Neuron (in vitro differentiated cells): ENCODE results near the gene RPL35A.
A peak's percentile ranks its signal among the peaks of the same experiment; 100 is the strongest.
"Not testable (repeated sequence)": the region's sequence is repeated elsewhere in the genome, so short reads cannot be mapped to it uniquely, and the experiment has no call there.

Source experiments
- H2AFZ ChIP-seq: one replicate; pipeline ENCODE4 v1.6.1; 2013; ENCODE audit warnings: low read depth, mild to moderate bottlenecking, inconsistent platforms, low read length, moderate library complexity
- H3K27me3 ChIP-seq: one replicate; pipeline ENCODE4 v1.6.1; 2013; ENCODE audit warnings: low read length; ENCODE audit not compliant: insufficient read depth
- H3K36me3 ChIP-seq: one replicate; pipeline ENCODE4 v1.6.1; 2013; ENCODE audit warnings: low read length; ENCODE audit not compliant: insufficient read depth
- H3K4me1 ChIP-seq: one replicate; pipeline ENCODE4 v1.6.1; 2013; ENCODE audit warnings: low read length; ENCODE audit not compliant: insufficient read depth
- H3K4me3 ChIP-seq: 2 replicates; pipeline ENCODE4 v1.5.1; 2013; ENCODE audit warnings: mild to moderate bottlenecking, low read length, moderate library complexity
- H3K9me3 ChIP-seq: one replicate; pipeline ENCODE4 v1.6.1; 2013; ENCODE audit warnings: low read length

RPL35A gene

GRCh38 chr3:197927578-197927977, 22.4 kb upstream of the RPL35A start:
- H3K4me3 ChIP-seq, H2AFZ ChIP-seq: not testable (repeated sequence)

GRCh38 chr3:197936819-197937384, 13.1 kb upstream of the RPL35A start:
- no peaks in the 10 kb centered on the region for H3K27me3 ChIP-seq
- no peaks in the 10 kb centered on the region for H3K4me1 ChIP-seq
- no peak overlapping the region for H2AFZ ChIP-seq
- peaks cover 3% of the 10 kb centered on the region for H3K36me3 ChIP-seq
- no peaks in the 10 kb centered on the region for H3K9me3 ChIP-seq
- no peak overlapping the region for H3K4me3 ChIP-seq

More at GRCh38 chr3:197927578-197927977, 22.4 kb upstream of the RPL35A start:
- not testable (repeated sequence) for H3K9me3 ChIP-seq, H3K27me3 ChIP-seq, H3K4me1 ChIP-seq
- peaks cover 24% of the 10 kb centered on the region for H3K36me3 ChIP-seq

- no peaks in the 10 kb centered on the region for H3K4me1 ChIP-seq
- no peak overlapping the region for H3K4me3 ChIP-seq
- H3K36me3 ChIP-seq, result peaks cover 3% of the 10 kb centered on the region
- H3K9me3 ChIP-seq, result no peaks in the 10 kb centered on the region
- no peak overlapping the region for H2AFZ ChIP-seq
- no peaks in the 10 kb centered on the region for H3K27me3 ChIP-seq
Measured at GRCh38 chr3:197940745-197941384, 9.1 kb upstream of the RPL35A start.

GRCh38 chr3:197942956-197943556, 6.9 kb upstream of the RPL35A start:
- Histone ChIP-seq H3K9me3 (no peaks in the 10 kb centered on the region), H3K36me3 (peaks cover 3% of the 10 kb centered on the region), H3K27me3 (no peaks in the 10 kb centered on the region), H3K4me3 (no peak overlapping the region), H2AFZ (no peak overlapping the region), H3K4me1 (no peaks in the 10 kb centered on the region)

- peaks cover 34% of the 10 kb centered on the region for H3K36me3 ChIP-seq
- H3K4me3 ChIP-seq, result peak overlapping the region; percentile 72
- H3K27me3 ChIP-seq, result no peaks in the 10 kb centered on the region
- H3K9me3 ChIP-seq, result no peaks in the 10 kb centered on the region
- peak overlapping the region; percentile 18 for H2AFZ ChIP-seq
- H3K4me1 ChIP-seq, result peaks cover 20% of the 10 kb centered on the region
Measured at GRCh38 chr3:197949191-197949777, 706 bp upstream of the RPL35A start.

GRCh38 chr3:197950677-197951061, 679 bp downstream of the RPL35A start:
- Histone ChIP-seq H3K4me3 (peak overlapping the region; percentile 72), H3K36me3 (peaks cover 45% of the 10 kb centered on the region), H2AFZ (no peak overlapping the region), H3K4me1 (peaks cover 20% of the 10 kb centered on the region), H3K27me3 (no peaks in the 10 kb centered on the region), H3K9me3 (no peaks in the 10 kb centered on the region)

GRCh38 chr3:197951392-197951990, 1.5 kb downstream of the RPL35A start:
- Histone ChIP-seq H3K27me3 (no peaks in the 10 kb centered on the region), H2AFZ (no peak overlapping the region), H3K4me1 (peaks cover 20% of the 10 kb centered on the region), H3K36me3 (peaks cover 53% of the 10 kb centered on the region), H3K9me3 (no peaks in the 10 kb centered on the region), H3K4me3 (peak overlapping the region; percentile 72)

GRCh38 chr3:197952440-197952839, 2.5 kb downstream of the RPL35A start:
- Histone ChIP-seq H3K4me1 (peaks cover 20% of the 10 kb centered on the region), H3K27me3 (no peaks in the 10 kb centered on the region), H3K36me3 (peaks cover 56% of the 10 kb centered on the region), H3K9me3 (no peaks in the 10 kb centered on the region), H2AFZ (no peak overlapping the region), H3K4me3 (no peak overlapping the region)

- no peak overlapping the region for H2AFZ ChIP-seq
- no peaks in the 10 kb centered on the region for H3K27me3 ChIP-seq
- no peaks in the 10 kb centered on the region for H3K9me3 ChIP-seq
- peaks cover 20% of the 10 kb centered on the region for H3K4me1 ChIP-seq
- no peak overlapping the region for H3K4me3 ChIP-seq
- peaks cover 56% of the 10 kb centered on the region for H3K36me3 ChIP-seq
Measured at GRCh38 chr3:197953325-197953724, 3.3 kb downstream of the RPL35A start.

- Histone ChIP-seq H3K36me3 (peaks cover 56% of the 10 kb centered on the region), H3K4me1 (peaks cover 20% of the 10 kb centered on the region), H3K9me3 (no peaks in the 10 kb centered on the region), H2AFZ (no peak overlapping the region), H3K4me3 (no peak overlapping the region), H3K27me3 (no peaks in the 10 kb centered on the region)
Measured at GRCh38 chr3:197953881-197954280, 3.9 kb downstream of the RPL35A start.

GRCh38 chr3:197955892-197956477, 6.0 kb downstream of the RPL35A start:
- Histone ChIP-seq H3K27me3 (no peaks in the 10 kb centered on the region), H3K36me3 (peaks cover 54% of the 10 kb centered on the region), H2AFZ (no peak overlapping the region), H3K4me1 (peaks cover 22% of the 10 kb centered on the region), H3K9me3 (no peaks in the 10 kb centered on the region), H3K4me3 (no peak overlapping the region)

GRCh38 chr3:197956626-197956988, 6.6 kb downstream of the RPL35A start:
- peaks cover 48% of the 10 kb centered on the region for H3K36me3 ChIP-seq
- no peaks in the 10 kb centered on the region for H3K9me3 ChIP-seq
- H3K4me1 ChIP-seq, result peaks cover 23% of the 10 kb centered on the region
- H3K4me3 ChIP-seq, result no peak overlapping the region
- H2AFZ ChIP-seq, result no peak overlapping the region
- no peaks in the 10 kb centered on the region for H3K27me3 ChIP-seq

- Histone ChIP-seq H3K9me3 (no peaks in the 10 kb centered on the region), H3K27me3 (no peaks in the 10 kb centered on the region), H3K4me1 (peaks cover 17% of the 10 kb centered on the region), H3K4me3 (no peak overlapping the region), H3K36me3 (peaks cover 40% of the 10 kb centered on the region), H2AFZ (no peak overlapping the region)
Measured at GRCh38 chr3:197957790-197958133, 7.8 kb downstream of the RPL35A start.
